GM19455 (cell line): Measurements from ENCODE around the gene ST3GAL3.

ENCODE experiments used
- ATAC-seq: cut with Tn5 transposase; IDR thresholded peaks from one replicate; pipeline ENCODE4 v1.9.1; 2021; ENCODE audit not compliant: unreplicated experiment

Gene ST3GAL3

DNA sequence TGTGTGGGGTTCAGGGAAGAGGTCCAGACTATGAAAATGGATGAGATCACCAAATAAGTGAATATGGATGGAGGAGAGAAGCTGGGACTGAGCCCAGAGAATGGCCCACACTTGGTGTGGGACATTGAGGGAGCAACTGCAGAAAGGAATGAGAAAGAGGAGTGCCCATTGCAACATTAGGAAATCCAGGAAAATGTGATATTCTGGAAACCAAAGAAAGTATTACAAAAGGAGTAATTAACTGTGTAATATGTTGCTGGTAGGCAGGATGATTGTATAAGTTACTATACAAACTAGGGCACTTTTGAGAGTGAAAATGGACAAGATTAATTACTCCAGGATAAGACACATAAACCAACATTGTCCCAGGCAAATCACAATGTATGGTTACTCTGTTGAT lies 166.5 kb downstream of the ST3GAL3 start:
- no peak for ATAC-seq

DNA sequence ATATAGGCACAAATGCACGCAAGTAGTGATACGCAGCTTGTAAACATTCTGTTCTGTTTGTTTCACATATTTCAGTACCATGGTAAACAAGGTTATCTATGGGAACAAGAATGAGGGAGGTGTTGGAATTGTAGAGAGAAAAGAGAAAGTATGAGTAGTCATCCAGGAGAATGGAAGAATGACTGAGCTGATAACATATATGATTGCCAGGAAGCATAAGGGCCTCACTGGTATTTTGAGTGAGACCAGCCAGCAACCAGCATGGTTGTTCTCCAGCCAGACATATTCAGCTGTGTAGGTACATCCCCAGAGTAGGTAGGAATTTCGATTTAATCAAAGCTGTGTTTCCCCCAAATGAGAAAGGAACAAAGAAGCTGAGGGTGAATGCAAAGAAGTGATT lies 167.4 kb downstream of the ST3GAL3 start:
- no peak for ATAC-seq

DNA sequence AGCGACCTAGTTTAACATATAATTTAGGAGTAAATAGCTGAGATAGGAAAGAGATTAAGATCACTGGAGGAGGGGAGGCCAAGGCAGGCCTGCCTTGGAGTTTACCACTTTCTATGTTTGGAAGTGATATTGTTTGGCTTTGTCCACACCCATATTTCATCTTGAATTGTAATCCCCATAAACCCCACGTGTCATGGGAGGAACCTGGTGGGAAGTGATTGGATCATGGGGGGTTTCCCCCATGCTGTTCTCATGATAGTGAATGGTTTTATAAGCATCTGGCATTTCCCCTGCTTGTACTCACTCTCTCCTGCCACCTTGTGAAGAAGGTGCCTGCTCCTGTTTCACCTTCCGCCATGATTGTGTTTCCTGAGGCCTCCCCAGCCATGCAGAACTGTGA lies 168.0 kb downstream of the ST3GAL3 start:
- no peak for ATAC-seq

DNA sequence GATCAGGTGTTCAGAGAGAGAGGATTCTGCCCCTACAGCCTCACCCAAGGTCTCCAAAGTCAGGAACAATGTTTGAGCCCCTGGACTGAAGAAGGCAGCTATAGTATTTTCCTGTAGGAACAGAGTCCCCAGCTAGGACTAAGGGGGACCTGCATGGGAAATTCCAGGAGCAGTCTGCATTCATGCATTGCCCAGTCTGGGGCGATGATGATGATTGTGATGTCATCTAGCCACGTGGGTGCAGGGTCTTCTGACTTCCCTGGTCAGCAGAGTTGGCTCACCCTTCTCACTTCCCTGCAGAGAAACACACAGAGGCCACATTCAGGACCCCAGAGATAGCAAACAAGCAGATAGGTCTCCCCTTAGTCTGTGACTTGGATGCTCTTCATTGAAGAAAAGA lies 169.8 kb downstream of the ST3GAL3 start:
- no peak for ATAC-seq

DNA sequence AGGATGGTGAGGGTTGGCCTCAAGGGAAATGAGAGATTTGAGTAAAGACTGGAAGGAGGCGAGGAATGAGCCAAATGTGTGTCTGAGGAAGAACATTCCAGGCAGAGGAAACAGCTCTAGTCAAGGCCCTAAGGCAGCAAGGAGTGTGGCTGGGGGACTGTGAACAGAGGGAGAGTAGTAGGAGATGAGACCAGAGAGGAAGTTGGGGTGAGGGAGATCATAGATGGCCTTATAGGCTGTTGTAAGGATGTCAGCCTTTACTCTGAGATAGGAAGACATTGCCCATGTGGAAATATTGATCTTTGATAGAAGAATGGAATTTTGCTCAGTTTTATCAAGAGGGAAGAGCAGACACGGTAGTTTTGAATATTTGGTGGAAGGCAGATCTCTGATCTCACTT lies 171.1 kb downstream of the ST3GAL3 start:
- no peak for ATAC-seq

DNA sequence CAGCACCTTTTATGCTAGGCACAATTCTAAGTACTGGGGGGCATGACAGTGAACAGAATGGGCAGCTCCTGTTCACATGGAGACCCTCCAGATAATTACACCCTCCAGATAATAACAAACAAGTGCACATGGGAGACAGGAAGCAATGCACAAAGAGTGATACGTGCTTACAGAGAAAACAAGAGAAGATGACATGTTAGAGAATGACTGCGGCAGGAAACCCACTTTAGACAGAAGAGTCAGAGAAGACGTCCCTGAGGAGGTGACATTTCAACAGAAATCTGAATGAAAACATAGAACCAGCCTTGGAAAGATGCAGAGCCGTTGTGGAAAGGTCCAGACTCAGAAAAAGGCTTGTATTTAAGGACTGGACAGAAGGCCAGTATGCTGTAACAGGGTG lies 171.5 kb downstream of the ST3GAL3 start:
- ATAC-seq = no peak

DNA sequence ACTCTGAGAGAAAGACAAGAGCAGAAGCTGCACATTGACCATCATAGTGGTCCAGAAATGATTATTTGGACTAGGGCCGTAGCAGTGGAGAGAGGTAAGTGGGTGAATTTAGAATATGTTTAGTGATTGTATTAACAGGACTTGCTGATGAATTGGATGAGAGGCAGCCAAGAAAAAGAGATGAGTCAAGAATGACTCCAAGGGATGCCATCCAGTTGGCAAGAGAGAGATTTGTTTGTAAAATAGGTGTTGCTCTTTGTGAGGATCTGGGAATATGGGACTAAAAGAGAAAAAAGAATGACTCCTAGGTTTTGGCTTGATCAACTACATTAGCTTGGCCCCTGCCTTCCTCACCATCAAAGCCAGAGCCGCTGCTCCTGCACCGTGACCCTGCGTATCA lies 172.1 kb downstream of the ST3GAL3 start:
- ATAC-seq = no peak

DNA sequence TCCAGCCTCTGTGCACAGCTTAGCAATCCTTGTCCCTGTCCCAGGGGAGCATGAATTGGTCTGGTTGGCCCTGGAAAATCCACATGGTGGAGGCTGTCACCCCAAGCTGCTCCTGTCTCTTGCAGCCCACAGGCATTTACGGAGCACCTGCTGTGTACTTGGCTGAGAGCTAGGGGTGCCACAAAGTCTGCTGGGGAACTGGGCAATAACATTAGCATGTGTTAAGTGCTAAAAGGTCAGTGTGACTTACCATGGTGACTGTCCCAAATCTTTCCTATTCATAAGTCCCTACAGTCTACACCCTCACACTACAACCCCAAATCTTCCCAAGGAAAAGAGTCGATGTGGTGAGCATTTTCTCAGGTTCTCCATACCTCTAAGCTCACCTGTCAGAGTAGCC lies 172.7 kb downstream of the ST3GAL3 start:
- no peak for ATAC-seq

DNA sequence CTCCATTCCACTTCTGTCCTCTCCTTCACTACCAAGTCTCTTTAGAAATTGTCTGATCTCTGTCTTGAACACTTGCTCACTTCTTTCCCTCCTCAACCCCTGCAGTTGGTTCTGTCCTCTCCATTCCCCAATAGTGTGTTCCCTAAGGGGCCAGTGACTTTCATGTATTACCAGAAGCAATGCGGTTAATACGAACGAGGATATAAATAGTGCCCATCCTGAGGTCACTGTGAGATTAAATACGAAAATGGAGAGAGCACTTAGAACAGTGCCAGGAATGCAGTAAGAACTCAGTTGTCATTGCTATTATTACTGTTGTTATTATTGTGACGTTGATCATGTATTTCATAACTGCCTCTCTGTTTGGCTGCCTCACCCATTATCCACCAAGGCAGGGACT lies 173.3 kb downstream of the ST3GAL3 start:
- ATAC-seq = no peak

DNA sequence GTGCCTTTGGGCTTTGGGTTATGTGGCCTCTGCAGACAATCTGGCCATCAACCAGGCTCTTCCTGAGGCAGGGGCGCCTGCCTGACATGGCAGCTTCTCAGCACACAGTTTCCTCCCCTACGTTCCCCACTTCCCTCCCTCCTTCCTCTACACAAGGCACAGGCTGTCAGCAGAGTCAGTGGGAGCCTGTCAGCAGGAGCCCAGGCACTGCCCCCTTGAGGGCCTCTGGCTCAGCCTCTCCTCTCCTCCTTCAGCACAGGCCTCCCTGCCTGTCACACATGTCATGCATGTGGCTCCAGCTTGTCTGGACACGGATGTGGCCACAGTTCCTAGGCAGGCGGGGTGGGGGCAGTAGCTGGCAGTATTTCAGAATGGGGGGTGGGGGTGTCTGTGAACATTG lies 174.1 kb downstream of the ST3GAL3 start:
- no peak for ATAC-seq

DNA sequence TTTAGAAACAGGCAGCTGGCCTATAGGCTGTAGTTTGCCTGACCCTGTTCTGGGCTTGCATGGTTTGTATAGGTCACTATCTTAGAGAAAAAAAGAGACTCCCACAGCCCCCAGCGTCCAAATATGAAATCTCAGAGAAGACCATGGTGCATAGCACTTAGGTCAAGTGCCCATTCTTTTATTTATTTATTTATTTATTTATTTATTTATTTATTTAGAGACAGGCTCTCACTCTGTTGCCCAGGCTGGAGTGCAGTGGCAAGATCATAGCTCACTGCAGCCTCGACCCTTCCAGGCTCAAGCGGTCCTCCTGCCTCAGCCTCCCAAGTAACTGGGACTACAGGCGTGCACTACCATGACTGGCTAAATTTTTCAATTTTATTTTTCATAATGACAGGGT lies 175.4 kb downstream of the ST3GAL3 start:
- no peak for ATAC-seq

DNA sequence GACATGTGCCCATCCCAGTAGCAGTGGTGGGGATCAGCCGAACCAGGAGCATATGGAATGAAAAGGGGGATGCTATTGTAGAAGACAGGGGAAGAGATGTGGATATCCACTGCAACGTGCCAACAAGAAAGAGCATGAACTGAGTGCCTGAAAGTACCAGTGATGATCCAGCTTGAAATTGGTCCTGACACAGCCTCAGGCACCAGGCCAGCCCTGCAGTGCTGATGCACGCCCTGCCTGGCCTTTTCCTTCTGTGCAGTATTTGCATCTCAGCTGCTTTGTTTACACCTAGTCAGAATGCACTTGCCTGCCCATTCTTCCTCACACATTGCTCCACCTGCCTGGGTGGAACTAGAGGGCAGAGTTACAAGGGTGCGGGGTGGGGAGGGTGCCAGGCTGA lies 176.0 kb downstream of the ST3GAL3 start:
- no peak for ATAC-seq

DNA sequence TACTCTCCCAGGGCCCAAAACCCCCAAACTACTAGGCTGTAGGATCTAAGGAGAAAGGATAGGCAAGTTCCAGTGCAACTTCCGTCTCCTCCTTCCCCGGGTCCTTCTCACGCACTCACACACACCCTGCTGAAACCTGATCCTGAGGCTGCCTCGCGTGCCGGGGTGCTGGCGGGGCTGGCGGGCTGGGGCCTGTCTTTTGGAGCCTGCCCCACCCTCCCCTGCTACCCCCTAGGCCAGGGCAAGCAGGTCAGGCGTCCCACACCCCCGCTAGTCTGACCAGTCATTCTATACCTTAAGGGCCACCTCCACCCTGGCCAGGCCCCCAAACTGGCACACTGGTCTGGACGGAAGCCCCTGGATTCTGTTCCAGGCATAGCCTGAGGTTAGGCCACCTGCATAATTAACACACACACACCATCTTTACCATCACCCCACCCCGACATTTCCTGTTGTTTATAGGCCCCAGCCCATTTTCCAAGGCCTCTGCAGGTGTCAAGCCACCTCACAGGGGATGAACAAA lies 178.0 kb downstream of the ST3GAL3 start:
- no peak for ATAC-seq

DNA sequence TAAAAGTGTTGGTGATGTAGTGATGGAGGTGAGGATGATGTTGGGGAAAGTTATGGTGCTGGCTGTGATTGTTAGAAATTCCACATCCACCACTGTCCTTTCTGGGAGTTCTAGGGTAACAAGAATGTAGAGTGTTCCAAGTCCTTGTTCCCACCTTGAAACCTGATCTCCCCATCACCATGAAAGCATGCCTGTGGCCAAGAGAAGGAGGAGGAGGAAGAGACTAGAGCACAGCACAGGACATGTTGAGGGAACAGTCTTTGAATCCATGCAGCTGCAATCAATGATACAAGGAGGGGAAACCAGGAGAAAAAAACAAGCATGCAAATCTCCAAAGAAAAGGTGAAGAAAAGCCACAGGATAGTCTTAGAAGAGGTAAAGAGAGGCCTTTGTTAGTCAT lies 180.4 kb downstream of the ST3GAL3 start:
- ATAC-seq = no peak

DNA sequence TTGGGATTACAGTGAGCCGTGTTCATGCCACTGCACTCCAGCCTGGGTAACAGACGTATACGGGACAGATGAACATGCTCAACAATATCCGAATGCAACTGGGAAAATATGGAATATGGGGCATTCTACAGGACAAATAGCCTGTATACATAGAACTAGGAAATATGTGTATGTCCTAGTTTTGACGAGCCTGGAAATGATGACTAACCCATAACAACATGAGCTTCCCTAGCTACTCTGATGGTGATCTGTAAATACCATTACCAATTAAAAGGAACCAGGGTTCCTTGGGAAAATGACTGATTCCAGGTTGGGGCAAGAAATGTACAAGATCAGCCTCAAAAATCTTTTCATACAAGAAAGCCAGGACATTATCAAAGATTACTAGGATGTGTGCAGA lies 183.5 kb downstream of the ST3GAL3 start:
- no peak for ATAC-seq

DNA sequence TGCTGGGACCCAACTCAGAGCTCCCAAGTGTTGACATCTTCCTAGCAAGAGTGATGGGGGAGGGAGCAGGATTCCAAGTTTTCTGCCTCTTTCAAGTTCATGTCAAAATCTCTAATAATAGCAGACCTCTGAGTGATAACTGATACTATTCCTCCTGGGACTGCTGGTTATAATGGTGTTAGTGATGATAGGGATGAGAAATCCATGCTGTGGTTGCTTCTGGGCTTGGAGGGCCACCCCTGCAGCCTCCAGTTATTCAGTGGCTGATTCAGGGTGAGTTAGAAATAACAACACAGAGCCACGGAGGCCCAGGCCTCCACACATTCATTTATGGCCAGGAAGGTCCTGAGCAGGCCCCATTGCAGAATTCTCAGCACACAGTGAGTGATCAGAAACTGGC lies 185.7 kb downstream of the ST3GAL3 start:
- ATAC-seq = no peak

DNA sequence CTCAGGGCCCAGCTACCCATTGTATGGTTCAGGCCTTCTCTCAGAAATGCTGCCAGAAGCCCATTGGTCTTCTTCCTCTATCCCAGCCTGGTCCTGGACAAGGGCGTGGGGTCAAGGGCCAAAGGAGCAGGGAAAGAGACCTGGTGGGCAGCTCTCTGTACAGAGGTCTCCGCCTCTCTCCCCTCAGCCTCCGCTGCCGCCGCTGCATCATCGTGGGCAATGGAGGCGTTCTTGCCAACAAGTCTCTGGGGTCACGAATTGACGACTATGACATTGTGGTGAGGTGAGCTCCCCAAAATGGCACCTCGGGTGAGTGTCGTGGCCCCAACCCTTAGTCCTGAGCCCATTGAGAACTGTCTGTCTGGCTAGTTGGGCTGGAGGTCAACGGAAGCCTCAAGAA lies 191.6 kb downstream of the ST3GAL3 start:
- no peak for ATAC-seq

DNA sequence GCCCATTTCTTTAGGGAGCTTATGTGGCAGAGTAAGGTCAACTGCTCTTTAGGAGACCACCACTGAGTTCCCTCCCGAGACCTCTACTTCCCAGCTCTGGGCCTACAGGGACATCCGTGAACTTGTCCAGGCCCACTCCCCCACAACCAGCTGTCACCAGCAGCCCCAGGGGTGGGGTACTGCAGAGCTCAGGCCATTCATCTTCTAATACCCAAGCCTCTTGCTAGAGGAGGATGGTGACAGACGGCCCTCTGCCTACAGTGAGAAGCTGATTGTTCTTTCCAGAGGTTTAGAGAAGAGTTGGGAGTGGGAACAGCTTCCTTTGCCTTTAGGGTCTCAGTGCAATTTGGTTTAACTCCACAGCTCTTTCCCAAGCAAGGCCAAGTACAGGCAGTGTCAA lies 193.1 kb downstream of the ST3GAL3 start:
- no peak for ATAC-seq

DNA sequence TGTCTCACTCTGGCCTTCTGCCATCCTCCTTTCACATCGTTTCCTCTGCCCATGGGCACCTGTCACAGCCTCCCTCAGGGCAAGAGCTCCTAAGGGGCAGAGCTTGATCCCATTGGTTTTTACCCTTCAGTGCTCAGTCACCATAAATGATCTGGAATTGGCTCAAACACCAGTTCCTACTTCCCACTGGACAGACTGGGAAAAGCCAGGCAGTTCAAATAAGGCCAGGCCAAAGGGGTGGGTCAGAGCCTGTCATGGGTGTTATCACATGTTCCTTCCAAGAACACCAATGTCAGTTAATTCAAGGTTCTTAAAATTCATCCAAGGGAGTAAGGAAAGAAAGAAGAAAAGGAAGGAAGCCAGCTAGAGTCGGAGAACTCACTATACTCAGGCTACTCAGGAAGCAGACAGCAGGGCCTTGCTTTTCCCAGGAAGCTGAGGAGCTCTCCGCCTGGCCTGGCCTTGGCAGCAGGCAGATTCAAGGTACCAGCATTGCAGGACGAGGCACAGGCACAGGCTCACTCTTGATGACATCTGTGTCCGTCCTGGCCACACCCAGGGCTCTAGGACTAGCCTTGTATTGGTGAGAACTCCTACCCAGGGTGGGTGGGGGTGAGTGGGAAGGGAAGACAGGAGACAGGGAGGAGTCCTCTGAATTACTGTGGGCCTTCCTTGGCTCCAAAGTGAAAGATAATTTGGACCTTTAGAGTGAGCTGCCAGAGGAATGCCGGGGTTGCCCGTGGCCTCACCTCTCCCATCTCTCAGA lies 194.0 kb downstream of the ST3GAL3 start:
- ATAC-seq = no peak

DNA sequence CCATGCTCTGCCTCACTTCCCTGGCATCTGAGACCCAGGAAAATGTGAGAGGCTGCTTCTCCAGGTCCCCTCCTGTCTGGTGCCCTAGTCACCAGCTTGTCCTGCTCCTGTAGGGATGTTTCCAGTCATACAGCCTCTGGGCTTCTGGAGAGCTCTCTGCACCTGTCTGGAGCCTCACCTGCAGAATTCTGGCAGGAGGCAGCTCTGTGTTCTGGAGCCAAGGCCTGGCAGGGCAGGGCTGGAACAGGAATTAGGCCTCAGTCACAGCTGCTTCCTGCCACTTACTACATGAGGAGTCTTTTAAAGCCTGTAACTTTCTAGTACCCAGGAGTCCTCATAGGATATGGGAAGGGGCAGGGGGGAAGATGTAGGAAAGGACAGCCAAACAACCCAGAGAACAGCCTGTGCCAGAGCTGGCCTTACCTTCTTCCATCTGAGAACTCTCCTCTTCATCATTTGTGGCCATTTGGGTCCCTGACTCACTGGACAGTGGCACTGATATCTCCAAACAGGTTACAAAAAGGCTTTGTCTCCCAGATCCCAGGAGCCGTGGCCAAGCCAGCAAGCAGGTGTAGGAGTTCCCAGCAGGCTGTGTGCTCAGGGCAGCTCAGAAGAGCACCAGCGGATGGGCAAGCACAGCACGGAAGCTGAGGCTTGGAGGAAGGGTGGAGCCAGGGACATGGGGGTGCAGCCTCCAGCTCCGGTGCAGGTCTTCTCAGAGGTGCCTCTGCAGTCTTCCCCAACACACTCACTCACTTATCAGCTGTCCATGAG lies 194.9 kb downstream of the ST3GAL3 start:
- ATAC-seq = no peak

DNA sequence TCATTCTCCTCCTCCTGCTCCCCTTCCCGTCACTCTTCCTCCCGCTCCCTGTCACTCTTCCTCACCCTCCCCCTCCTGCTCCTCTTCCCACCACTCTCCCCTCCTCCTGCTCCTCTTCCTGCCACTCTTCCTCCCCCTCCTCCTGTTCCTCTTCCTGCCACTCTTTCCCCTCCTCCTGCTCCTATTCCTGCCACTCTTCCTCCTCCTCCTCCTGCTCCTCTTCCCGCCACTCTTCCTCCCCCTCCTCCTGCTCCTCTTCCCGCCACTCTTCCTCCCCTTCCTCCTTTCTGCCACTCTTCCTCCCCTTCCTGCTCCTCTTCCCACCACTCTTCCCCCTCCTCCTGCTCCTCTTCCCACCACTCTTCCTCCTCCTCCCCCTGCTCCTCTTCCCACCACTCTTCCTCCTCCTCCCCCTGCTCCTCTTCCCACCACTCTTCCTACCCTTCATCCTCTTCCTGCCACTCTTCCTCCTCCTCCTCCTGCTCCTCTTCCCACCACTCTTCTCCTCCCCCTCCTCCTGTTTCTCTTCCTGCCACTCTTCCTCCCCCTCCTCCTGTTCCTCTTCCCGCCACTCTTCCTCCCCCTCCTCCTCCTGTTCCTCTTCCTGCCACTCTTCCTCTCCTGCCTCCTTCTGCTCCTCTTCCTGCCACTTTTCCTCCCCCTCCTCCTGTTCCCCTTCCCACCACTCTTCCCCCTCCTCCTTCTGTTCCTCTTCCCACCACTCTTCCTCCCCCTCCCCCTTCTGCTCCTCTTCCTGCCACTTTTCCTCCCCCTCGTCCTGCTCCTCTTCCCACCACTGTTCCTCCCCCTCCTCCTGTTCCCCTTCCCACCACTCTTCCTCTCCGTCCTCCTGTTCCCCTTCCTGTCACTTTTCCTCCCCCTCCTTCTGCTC lies 197.6 kb downstream of the ST3GAL3 start:
- no peak for ATAC-seq
